HFF-Myc (cell line): ENCODE measurements around the gene DGKI.

Experiments
- DNase-seq: peaks from one replicate; pipeline ENCODE4 v3.0.0-alpha.2; 2011; ENCODE audit warnings: low read depth; ENCODE audit errors: extremely low read depth
- H3K4me3 ChIP-seq: replicated peaks from 2 replicates; pipeline ENCODE4 v1.5.1; 2011; ENCODE audit warnings: low read depth, mild to moderate bottlenecking, control low read depth, low read length
- TF ChIP-seq, protein P1 (sequence below): IDR thresholded peaks from 2 replicates; pipeline ENCODE4 v1.5.1; 2012; ENCODE audit warnings: mild to moderate bottlenecking, low read depth, low read length, control low read depth; ENCODE audit errors: missing control alignments

The DGKI gene

DNA sequence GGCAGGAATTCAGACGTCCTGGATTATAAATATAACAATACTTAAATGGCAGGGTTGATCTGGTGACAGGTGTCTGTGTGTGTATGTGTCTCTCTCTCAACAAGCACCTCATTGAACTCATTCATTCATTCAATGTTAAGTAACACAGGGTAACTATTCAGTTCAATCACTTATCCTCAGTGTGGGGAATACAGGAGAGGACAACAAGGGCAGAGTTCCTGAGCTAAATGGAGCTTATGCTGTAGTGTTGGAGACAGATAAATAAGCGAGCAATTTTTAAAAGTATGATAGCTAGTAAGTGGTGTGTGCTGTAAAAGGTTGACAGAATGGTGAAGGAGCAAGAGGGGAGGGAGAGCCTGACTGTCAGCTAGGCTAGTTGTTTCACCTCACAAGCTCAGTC, 178.4 kb downstream of the DGKI start:
- DNase-seq, result no peak
- no peak overlapping the region for H3K4me3 ChIP-seq
- TF ChIP-seq, protein P1, sequence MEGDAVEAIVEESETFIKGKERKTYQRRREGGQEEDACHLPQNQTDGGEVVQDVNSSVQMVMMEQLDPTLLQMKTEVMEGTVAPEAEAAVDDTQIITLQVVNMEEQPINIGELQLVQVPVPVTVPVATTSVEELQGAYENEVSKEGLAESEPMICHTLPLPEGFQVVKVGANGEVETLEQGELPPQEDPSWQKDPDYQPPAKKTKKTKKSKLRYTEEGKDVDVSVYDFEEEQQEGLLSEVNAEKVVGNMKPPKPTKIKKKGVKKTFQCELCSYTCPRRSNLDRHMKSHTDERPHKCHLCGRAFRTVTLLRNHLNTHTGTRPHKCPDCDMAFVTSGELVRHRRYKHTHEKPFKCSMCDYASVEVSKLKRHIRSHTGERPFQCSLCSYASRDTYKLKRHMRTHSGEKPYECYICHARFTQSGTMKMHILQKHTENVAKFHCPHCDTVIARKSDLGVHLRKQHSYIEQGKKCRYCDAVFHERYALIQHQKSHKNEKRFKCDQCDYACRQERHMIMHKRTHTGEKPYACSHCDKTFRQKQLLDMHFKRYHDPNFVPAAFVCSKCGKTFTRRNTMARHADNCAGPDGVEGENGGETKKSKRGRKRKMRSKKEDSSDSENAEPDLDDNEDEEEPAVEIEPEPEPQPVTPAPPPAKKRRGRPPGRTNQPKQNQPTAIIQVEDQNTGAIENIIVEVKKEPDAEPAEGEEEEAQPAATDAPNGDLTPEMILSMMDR, result no peak

DNA sequence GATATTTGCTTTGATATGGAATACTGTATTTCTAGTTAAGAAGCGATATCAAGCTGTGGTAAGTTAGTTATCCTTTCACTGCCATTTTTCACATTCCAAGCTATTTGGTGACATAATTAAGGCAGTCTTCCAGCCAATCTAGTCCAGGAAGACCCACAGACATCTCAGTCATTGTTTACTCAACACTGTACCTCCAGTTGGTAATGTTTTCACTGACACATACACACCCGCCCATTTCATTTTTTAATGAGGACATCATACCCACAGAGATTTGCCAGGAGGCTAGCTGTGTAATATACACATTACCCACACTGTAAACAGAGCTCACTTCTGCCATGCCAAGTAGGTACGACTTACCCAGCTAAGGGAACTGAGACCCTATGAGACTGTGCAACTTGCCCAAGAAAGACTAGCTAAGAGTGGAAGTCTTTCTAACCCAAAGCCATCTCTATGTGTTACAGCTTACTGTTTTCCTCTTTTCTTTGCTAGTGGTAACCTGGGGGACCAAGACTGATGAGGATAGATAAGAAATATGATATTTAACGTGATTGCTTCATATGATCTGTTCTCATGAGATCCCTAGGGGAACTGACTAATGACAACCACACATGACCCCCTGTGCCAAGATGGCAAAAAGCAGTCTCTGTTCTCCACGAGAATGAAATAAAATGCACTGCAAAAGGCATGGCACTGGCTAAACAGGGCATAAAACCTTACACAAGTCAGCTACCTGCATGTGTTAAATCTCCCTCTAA, 179.0 kb downstream of the DGKI start:
- TF ChIP-seq, protein P1, result no peak
- no peak overlapping the region for H3K4me3 ChIP-seq
- DNase-seq, result no peak

DNA sequence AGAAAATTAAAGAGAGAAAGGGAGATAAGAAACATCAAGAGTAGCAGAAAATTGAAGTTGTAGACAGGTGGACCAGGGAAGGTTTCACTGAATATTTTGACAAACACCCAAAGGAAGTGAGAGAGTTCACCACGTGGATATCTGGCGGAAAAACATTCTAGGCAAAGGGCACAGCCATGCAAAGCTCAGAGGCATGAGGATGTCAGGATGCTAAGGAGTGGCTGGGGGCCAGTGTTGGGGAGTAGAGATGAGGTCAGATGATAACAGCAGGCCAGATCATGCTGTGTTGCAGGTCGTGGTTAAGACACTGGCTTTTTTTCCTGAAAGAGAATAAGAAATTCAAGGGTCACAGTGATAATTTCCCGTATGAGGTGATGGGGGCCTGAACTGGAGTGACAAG, 181.9 kb downstream of the DGKI start:
- DNase-seq, result no peak
- TF ChIP-seq, protein P1, result no peak
- no peak overlapping the region for H3K4me3 ChIP-seq

DNA sequence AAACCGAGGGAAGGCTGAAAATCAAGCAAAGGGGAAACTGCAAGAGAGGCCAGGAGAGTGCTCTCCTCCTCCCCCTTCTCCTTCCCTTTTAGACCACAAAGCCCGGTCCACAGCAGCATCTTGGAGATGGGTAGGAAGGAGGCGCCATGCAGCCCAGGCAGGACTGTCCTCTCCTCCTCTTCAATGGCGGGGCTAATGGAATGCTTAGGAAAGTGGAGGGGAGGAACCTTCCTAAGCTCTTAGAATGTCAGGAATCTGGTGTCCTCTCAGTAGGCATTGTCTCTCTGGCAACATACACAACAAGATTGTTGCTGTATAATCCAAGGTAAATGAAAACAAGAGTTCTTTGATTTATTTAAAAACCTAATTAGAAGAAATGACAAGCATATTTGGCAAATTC, 185.1 kb downstream of the DGKI start:
- TF ChIP-seq, protein P1, result no peak
- no peak for DNase-seq
- no peak overlapping the region for H3K4me3 ChIP-seq

DNA sequence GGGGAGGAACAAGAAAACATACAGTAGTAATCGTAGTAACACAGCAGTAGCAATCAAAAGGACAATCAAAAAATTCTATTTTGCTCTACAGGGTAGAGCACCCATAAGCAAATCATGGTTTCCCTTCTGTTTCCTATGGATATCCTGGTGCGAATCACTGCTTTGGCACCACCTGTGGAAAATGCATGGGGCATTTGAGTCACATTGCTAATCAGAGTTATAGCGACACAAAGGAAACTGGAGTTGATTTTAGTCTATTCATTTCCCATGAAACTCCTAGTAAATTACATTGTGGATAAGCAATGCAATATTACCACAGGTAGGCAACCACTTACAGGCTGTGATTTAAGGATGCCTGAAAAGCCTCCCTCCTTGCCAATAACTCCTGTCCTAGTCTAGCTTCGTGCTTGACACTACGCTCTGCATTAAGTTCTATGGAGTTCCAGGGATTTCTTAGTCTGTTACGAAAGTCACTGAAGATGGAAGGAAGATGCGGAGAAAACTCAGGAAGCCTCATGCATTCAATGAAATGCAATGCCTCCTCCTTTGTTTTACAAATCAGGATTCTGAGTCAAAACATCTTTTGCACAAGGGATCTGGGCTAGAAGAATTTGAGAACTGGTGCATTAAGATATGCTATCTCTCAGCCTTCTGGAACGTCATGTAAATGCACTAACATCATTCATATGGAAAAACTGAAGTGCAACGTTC, 188.4 kb downstream of the DGKI start:
- no peak overlapping the region for H3K4me3 ChIP-seq
- TF ChIP-seq, protein P1, result no peak
- DNase-seq, result no peak

DNA sequence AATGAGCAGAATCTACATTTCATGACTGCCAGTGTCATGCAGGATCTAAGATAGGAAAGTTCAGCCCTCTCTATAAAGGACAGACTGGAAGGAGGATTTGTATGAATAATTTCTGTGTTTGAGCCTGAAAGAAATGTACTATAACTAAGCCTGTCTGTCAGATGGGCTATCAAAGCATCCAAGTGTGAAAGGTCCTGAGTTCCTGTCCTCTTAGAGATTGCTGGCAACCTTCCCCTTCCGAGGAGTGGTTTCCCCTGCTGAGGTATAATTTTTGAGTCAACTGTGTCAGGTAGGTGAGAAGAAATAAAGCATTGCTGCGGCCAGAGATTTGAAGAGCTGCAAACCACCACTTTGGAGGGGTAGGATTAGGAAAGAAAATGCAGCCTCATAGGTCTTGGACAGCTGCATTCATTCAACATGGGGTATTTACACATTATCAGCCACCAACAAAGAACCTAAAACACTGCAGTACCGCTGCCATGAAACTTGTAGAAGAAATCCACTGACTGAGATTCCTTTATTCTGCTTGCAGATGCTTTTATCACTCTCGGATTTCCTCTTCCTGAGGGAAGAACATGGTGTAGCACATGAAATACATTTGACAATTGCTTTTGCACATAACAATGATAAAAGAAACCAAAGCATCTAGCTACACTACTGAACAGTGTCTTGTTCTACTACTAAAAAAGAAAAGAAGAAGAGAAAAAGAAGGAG, 189.1 kb downstream of the DGKI start:
- TF ChIP-seq, protein P1, result no peak
- DNase-seq, result no peak
- no peak overlapping the region for H3K4me3 ChIP-seq
